Activated CD8-positive, alpha-beta memory T cell treated with anti-CD3 and anti-CD28 coated beads, Interleukin-2, amount 50 U/mL, for 48 hours (primary cell): ENCODE results near the gene ITGBL1.

ENCODE experiments used
- DNase-seq: peaks from one replicate; pipeline ENCODE4 v3.0.0-alpha.2; 2020

Gene ITGBL1

GRCh38 chr13:101451641-101452040 is 834 bp upstream of the ITGBL1 start:
- DNase-seq: no peak

GRCh38 chr13:101453784-101454201 is 1.3 kb downstream of the ITGBL1 start:
- DNase-seq: no peak

DNA sequence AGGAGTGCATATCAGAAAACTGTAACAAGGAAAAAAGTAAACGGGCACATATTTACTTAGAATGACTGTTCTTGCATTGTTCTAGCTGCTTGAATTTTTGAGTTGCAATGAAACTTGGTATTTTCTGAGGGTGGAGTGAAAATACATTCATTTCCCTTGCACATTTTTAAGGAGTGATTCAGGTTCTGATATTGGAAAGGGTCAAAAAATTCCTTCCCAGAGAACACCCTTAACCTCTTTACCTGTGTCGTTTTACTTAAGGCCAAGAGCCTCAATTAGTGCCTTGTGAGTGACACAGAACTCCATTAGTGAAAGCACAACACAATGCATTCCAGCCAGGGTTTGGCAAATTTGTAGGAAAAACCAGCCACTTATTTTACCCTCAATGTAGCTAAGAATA is 2.3 kb downstream of the ITGBL1 start:
- DNase-seq: no peak

GRCh38 chr13:101455863-101456262 is 3.4 kb downstream of the ITGBL1 start:
- DNase-seq: no peak

DNA sequence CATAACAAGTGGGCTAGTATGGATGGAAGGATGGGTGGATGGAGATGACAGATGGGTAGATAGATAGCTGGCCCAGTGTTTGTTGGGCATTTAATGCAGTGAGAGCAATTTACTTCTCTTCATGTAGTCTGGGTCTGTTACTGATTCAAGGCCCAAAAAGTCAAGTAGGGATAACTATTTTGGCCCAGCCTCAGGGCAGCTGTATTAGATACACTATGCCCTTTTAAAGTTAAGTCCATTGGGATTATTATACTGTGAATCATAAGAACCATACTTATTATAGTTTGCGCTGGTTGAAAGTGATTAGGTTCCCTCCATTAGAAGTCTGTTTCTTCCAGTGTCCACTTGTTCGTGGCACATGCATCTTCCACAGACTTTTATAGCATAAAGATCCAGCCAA is 4.7 kb downstream of the ITGBL1 start:
- no peak for DNase-seq

- no peak for DNase-seq
These were observed 13.4 kb downstream of the ITGBL1 start for GRCh38 chr13:101465877-101466276.

DNA sequence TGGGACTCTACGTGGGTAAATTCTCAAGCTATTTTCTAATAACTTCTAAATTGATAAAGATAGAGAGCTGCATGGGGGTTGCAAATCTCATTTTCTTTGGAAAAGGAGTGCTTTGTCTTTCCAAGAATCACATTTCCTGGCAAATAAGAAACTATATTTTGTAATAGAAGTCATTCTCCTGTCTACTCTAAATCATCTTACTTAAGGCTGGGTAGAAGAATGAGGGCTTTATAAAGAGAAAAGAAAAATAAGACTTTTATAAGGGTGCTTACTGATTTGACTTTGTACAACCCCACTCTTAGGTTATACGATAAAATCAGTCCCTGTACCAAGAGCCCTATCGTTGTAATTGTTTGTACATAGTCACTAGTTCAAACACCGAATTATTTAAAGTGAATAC is 14.9 kb downstream of the ITGBL1 start:
- no peak for DNase-seq

- DNase-seq: no peak
These were observed 21.0 kb downstream of the ITGBL1 start for GRCh38 chr13:101473458-101473857.

DNA sequence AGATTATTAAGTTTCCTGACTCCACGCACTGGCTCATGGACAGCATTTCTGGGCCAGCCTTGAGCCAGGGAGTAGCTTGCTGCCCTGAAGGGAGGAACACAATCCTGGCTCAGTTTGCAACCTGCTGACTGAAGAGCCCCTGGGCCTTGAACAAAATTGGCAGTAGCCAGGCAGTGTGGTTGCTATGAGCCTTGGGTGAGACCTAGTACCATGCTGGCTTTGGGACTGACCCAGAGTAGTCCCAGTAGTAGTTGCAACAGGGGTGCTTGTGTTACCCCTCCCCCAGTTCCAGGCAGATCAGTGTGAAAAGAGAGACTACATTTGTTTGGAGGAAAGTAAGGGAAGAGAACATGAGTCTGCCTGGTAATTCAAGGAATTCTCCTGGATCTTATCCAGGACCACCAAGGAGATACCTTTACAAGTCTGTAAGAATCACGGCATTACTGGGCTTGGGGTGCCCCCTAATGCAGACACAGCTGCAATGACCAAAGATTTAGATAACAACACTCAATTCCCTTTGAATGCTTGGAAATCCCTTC is 22.0 kb downstream of the ITGBL1 start:
- no peak for DNase-seq

GRCh38 chr13:101475536-101475935 is 23.1 kb downstream of the ITGBL1 start:
- no peak for DNase-seq

DNA sequence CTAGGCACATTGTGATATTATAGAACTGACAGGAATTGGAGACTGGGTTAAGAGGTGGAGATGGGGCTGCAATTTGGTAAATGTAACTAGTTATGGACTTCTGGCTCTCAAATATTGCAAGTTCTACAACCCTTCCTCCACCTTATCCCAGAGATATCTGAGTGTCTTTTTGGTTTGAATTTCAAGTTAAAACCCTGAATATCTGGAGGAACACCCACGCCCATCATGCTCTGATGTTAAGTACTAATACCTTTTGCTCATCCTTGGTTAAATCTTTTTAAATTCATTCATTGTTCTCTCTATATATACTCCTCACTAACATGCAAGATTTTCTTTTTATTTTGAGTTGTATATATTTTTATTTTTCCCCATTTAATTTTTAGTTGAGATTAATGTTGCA is 28.9 kb downstream of the ITGBL1 start:
- DNase-seq: no peak

GRCh38 chr13:101486708-101487437 is 34.4 kb downstream of the ITGBL1 start:
- no peak for DNase-seq

DNA sequence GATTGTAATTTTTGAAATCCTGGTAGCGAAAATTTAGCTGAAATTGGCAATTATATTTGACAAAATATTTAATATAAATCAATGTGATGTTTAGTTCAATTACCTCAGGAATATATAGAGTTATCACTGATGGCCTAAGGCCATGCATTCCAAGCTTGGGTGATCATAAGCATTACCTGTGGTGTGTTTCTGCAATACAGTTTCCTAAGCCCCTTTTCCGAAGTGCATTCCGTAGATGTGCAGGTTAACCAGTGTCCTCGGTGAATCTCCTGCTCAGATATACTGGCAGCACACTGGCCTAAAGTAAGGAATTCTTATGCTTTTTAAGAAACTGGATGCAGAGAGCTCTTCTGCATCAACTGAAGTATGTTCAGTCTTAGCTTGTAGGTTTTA is 35.0 kb downstream of the ITGBL1 start:
- no peak for DNase-seq

DNA sequence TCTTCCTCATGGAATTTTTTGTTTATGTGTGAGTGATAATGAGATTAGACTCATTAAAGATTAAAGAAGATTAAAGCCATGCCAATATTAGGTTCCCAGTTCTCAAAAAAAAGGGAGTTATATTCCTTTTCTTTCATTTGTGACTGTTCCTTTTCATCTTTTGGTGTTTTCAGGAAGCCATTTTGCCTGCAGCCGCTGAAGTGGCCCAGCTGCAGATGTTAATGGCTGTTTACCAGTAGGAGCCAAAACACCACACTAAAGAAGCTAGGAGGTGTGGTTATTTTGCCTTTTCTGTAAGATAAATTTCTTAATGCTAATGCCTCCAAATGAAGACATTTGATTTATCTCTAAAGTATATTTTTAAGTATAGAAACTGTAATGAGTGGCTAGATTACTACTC is 36.3 kb downstream of the ITGBL1 start:
- DNase-seq: no peak

GRCh38 chr13:101489643-101490405 is 37.3 kb downstream of the ITGBL1 start:
- no peak for DNase-seq

DNA sequence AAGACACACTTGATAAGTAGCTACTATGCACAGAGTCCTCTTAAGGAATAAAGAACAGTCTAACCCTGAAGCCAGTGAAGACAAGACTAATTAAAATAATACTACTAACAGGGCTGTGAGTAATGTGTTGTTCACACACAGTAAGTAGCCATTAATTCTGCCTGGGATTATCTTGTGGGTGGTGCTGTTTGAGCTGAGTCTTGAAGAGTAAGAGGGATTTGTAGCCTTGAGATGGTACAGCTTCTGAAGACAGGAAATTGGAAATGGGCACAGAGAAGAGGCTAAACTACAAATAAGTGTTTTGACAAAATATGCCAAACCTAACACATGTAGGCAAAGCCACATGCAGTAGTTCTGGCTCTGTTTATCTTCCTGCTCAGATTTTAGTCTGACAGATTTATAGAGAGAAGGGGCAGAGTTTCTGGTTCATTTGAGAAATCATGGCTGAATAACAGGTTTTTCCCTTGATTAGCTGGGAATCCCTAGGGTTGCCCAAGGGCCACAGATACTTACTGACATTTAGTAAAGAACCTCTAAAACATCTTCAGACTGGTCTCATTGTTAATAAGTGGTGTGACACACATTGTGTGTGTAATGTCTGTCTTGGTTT is 38.0 kb downstream of the ITGBL1 start:
- no peak for DNase-seq

DNA sequence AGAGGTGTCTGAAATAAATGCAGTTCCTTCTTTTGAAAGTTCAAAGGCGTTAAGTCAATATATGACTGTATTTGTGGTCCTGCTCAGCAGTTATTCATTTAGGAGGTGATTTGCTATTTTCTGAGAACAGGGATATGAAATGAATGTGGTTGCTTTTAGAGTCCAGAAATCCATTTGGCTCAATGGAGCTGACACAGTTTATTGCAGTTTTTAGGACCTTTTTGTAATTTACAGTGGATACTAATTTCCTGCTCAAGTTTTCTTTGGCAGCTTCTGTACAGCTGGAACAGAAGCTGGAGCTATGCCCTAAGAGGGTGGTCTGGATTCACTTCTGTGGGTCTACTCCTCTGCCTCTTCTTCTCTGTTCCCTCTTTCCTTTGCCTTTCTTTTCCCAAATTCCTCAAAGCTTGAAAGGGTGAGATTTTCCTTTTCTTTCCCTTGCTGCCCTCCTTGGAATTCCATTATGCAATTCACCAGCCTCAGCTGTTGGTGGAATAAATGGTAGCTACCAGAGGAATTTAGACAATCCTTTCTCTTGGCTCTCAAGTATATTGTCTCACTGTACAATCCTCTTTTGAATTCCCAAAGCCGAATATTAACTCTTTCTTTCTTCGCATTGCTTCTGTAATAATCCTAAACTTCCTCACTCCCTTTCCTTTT is 39.9 kb downstream of the ITGBL1 start:
- DNase-seq: no peak

DNA sequence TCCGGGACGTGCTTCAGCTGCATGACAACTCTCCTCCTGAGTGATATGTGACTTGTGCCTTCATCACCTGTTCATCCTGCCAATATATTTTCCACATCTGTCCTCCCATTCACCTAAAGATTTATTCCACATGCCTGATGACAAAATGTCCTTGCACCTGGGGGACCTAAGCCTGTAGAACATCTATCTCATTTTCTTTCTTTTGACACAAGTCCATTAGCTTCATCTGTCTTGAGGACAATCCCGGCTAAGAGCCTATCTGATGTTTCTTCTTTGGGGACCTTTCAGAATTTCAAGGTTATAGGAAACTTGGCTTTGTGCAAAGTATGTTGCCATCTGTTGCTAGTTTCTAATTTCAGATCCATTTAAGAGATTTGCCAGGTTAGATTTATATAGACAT is 41.1 kb downstream of the ITGBL1 start:
- no peak for DNase-seq

DNA sequence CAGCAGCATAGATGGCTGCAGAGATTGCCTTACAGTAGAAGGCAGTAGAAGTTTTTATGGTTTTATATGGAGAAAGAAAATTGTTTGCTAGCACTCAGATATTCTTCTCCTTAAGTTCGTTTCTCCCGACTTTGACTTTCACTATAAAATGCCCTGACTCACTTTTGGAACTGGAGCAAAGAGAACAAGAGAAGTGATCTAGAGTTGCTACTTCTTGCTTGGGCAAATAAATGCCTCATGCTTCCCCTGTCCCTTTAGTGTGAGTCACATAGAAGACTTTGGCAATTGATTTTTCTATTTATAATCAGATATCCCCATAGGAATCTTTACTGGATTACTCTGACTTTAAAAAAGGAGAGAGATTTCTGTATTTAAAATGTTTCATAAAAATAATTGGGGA is 46.9 kb downstream of the ITGBL1 start:
- no peak for DNase-seq

GRCh38 chr13:101502618-101503017 is 50.1 kb downstream of the ITGBL1 start:
- DNase-seq: no peak

GRCh38 chr13:101511161-101511560 is 58.7 kb downstream of the ITGBL1 start:
- DNase-seq: no peak

GRCh38 chr13:101511766-101512165 is 59.3 kb downstream of the ITGBL1 start:
- no peak for DNase-seq

DNA sequence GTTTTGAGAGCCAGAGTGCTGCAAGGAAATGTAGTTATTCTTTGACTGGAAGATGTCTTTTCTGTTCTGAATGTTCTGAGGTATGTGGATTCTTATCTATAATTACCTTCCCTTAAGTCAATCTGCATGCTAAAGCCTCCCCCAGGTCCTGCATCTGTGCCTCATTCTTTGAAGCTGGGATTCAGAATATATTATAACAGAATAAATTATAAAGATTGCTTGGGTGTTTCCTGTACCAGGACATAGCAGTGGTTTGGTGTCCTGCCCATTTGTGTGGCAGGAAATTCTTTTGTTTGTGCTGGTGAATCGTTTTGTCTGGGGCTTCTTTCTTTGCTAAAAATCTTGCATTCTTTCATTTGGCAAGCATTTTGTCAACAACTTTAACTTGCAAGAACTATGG is 60.2 kb downstream of the ITGBL1 start:
- DNase-seq: no peak
